ENCODE results near the gene CLDND1.

DNA sequence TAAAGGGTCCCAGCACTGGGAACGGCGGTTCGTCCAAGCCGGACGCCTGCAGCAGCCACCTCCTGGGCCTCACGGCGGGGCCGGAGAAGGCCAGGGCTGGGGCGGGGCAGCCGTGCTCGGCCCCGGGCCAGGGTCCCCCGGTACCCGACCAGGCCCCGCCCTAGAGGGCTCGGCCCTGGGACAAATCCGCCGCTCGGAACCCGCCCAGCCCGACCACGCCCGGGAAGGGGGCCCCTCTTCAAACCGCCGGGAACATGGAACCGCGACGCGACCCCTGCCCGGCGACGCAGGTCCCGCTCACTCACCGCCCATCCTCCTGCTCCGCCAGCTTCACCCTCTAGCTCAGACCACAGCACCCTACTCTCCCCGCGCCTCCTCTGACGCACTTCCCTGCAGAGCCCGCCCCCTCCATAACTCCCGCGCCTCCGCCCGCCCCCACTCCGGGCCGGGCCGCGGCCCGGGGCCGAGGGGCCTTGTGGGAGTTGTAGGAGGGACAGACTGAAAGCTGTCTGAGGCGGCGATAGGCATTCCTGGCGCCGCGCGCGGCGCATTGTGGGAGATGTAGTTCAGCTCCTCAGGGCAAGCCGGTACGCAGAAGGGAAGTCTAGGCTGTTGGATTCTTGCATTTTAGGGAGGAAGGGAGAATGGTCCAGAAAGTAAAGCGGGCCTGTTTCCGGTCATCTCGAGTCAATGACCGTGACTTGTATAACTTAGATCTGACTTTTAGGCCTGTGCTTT is at the start of gene CLDND1:
- TF ChIP-seq, protein P1, sequence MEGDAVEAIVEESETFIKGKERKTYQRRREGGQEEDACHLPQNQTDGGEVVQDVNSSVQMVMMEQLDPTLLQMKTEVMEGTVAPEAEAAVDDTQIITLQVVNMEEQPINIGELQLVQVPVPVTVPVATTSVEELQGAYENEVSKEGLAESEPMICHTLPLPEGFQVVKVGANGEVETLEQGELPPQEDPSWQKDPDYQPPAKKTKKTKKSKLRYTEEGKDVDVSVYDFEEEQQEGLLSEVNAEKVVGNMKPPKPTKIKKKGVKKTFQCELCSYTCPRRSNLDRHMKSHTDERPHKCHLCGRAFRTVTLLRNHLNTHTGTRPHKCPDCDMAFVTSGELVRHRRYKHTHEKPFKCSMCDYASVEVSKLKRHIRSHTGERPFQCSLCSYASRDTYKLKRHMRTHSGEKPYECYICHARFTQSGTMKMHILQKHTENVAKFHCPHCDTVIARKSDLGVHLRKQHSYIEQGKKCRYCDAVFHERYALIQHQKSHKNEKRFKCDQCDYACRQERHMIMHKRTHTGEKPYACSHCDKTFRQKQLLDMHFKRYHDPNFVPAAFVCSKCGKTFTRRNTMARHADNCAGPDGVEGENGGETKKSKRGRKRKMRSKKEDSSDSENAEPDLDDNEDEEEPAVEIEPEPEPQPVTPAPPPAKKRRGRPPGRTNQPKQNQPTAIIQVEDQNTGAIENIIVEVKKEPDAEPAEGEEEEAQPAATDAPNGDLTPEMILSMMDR (conservative IDR thresholded peaks at IDR 0.05; ENCODE audit: low read depth, low read length) = no peak
- no peak for TF ChIP-seq EZH2 (IDR thresholded peaks at IDR 0.05; ENCODE audit: borderline replicate concordance, low read depth, low read length, poor library complexity, severe bottlenecking)

Data from A673 (cell line).